GM12878 (cell line): ENCODE data around the gene BBOX1. TPM values are rescaled to one million over a fixed set of nuclear protein-coding genes. Genes with fewer than 3 reads are reported as not detected.

Experiments used
- ATAC-seq: fragments of 200-7000 bp; cut with Tn5 transposase; 3 replicates; pipeline ENCODE4 v1.9.1; 2020; ENCODE audit warnings: mild to moderate bottlenecking, moderate library complexity
- BruUV-seq: library from RNA; stranded (reverse); fragments of 400-500 nt; replicated peaks from 2 replicates; lab custom pipeline; 2021; lab: Mats Ljungman, UMichigan
- CTCF ChIA-PET: fragments of 300-600 bp; sonication (Branson Sonifier 250); formaldehyde crosslinking; extraction: SDS; loops from one replicate; lab custom pipeline; 2021; ENCODE audit warnings: inconsistent platforms; lab: Yijun Ruan, JAX
- POLR2A ChIA-PET: fragments of 350-600 bp; formaldehyde crosslinking; extraction: SDS; loops from one replicate; lab custom pipeline; 2021; ENCODE audit warnings: inconsistent platforms; lab: Charles Lee
- RAD21 ChIA-PET: fragments of 300-600 bp; sonication (Branson Sonifier 250); formaldehyde crosslinking; loops from one replicate; lab custom pipeline; 2023; ENCODE audit warnings: antibody characterized with exemption; ENCODE audit not compliant: unreplicated experiment; lab: Charles Lee
- SMC1A ChIA-PET: fragments of 300-600 bp; sonication (Branson Sonifier 250); formaldehyde crosslinking; loops from one replicate; lab custom pipeline; 2023; ENCODE audit not compliant: unreplicated experiment, uncharacterized antibody; lab: Charles Lee
- DNase-seq: peaks from one replicate; pipeline ENCODE4 v3.0.0-alpha.2; 2011; ENCODE audit warnings: low read depth, low spot score
- FAIRE-seq: peaks from 3 replicates; lab custom pipeline; 2011; peaks lifted over from hg19 to GRCh38; lab: Jason Lieb, UNC
- H2AFZ ChIP-seq: 2 replicates; pipeline ENCODE4 v1.6.0; 2011; ENCODE audit warnings: low read depth, low read length, control low read depth; ENCODE audit not compliant: control insufficient read depth
- H3K27ac ChIP-seq: 2 replicates; pipeline ENCODE4 v1.5.1; 2011; ENCODE audit warnings: control low read depth; ENCODE audit not compliant: control insufficient read depth, insufficient read depth
- H3K27me3 ChIP-seq, 2 experiments: replicated peaks in 1 of 2; 2 replicates each; pipeline versions ENCODE4 v1.6.0 to v1.6.1; 2011; ENCODE audit warnings: low read length in 1 of 2; ENCODE audit not compliant: control insufficient read depth in 2 of 2, insufficient read depth in 2 of 2
- H3K36me3 ChIP-seq, 2 experiments: 2 replicates each; pipeline ENCODE4 v1.5.1; 2011; ENCODE audit warnings: low read length in 1 of 2; ENCODE audit not compliant: control insufficient read depth in 2 of 2, insufficient read depth in 2 of 2
- H3K4me1 ChIP-seq: 2 replicates; pipeline ENCODE4 v1.6.1; 2011; ENCODE audit warnings: mild to moderate bottlenecking, low read length, moderate library complexity, mixed read lengths; ENCODE audit not compliant: control insufficient read depth, insufficient read depth
- H3K4me2 ChIP-seq: 2 replicates; pipeline ENCODE4 v1.6.0; 2011; ENCODE audit warnings: control low read depth; ENCODE audit not compliant: control insufficient read depth, insufficient read depth
- H3K4me3 ChIP-seq: fragments of 200-600 bp; sonication (generic); 2 replicates; pipeline ENCODE4 v1.5.1; 2016
- H3K79me2 ChIP-seq: 2 replicates; pipeline ENCODE4 v1.6.0; 2011; ENCODE audit warnings: low read length; ENCODE audit not compliant: control insufficient read depth, insufficient read depth
- H3K9ac ChIP-seq: 2 replicates; pipeline ENCODE4 v1.8.0; 2011; ENCODE audit warnings: low read length, control low read depth, mixed read lengths; ENCODE audit not compliant: control insufficient read depth, insufficient read depth
- H3K9me3 ChIP-seq: replicated peaks from 3 replicates; pipeline ENCODE4 v1.5.1; 2011; ENCODE audit warnings: mild to moderate bottlenecking, low read length; ENCODE audit not compliant: control insufficient read depth, insufficient read depth
- H4K20me1 ChIP-seq: 2 replicates; pipeline ENCODE4 v1.6.0; 2011; ENCODE audit not compliant: control insufficient read depth, insufficient read depth
- BCL3 ChIP-seq: IDR thresholded peaks from 2 replicates; pipeline ENCODE4 v1.6.1; 2011; ENCODE audit warnings: borderline replicate concordance, low read depth, mild to moderate bottlenecking, moderate library complexity, low read length; ENCODE audit not compliant: insufficient read depth, poor library complexity, severe bottlenecking
- BCLAF1 ChIP-seq: fragments of 450-650 bp; IDR thresholded peaks from 2 replicates; pipeline ENCODE4 v1.6.1; 2017; ENCODE audit warnings: antibody characterized with exemption, mild to moderate bottlenecking, moderate library complexity
- FOXK2 ChIP-seq: fragments of 450-650 bp; IDR thresholded peaks from 2 replicates; pipeline ENCODE4 v1.6.1; 2017; ENCODE audit warnings: mild to moderate bottlenecking, moderate library complexity
- HDAC2 ChIP-seq: fragments of 200-600 bp; sonication (generic); IDR thresholded peaks from 2 replicates; pipeline ENCODE4 v1.6.1; 2017
- IRF5 ChIP-seq: fragments of 450-650 bp; IDR thresholded peaks from 2 replicates; pipeline ENCODE4 v1.6.1; 2017; ENCODE audit warnings: borderline replicate concordance
- JUNB ChIP-seq: IDR thresholded peaks from 2 replicates; pipeline ENCODE4 v1.6.1; 2016; ENCODE audit warnings: antibody characterized with exemption, mild to moderate bottlenecking
- MAX ChIP-seq: IDR thresholded peaks from 2 replicates; pipeline ENCODE4 v1.6.1; 2012; ENCODE audit warnings: low read depth, low read length, improper control_type of control experiment
- PBX3 ChIP-seq: IDR thresholded peaks from 2 replicates; pipeline ENCODE4 v1.6.1; 2011; ENCODE audit warnings: mild to moderate bottlenecking, low read depth, low read length, moderate library complexity; ENCODE audit not compliant: insufficient replicate concordance
- POU2F2 ChIP-seq: IDR thresholded peaks from 3 replicates; pipeline ENCODE4 v1.6.1; 2011; ENCODE audit warnings: low read depth, mild to moderate bottlenecking, low read length, borderline replicate concordance
- RBBP5 ChIP-seq: fragments of 200-600 bp; sonication (generic); conservative IDR thresholded peaks from 2 replicates; pipeline ENCODE4 v1.6.1; 2016
- SIN3A ChIP-seq: IDR thresholded peaks from 2 replicates; pipeline ENCODE4 v1.6.1; 2012; ENCODE audit warnings: low read depth, low read length, improper control_type of control experiment
- SREBF1 ChIP-seq: IDR thresholded peaks from 2 replicates; pipeline ENCODE4 v1.6.1; 2012; ENCODE audit warnings: mild to moderate bottlenecking, low read length
- ZBTB40 ChIP-seq: fragments of 450-650 bp; IDR thresholded peaks from 2 replicates; pipeline ENCODE4 v1.6.1; 2016; ENCODE audit warnings: mild to moderate bottlenecking, moderate library complexity, borderline replicate concordance
- WGBS: methylation state at CpG from one replicate; pipeline ENCODE4 v1.1.6; 2016; ENCODE audit warnings: low lambda C conversion rate; ENCODE audit not compliant: insufficient replicate concordance, insufficient coverage; ENCODE audit errors: missing lambda C conversion rate; 5-methylcytosine and 5-hydroxymethylcytosine counted together
- in situ Hi-C: fragments of 300-500 bp; cut with MboI; formaldehyde crosslinking; loops from 9 replicates; pipeline ENCODE4 v1.14.3; 2018; ENCODE audit warnings: mixed read lengths
- intact Hi-C: fragments of 100-400 bp; cut with micrococcal nuclease; formaldehyde crosslinking; loops from one replicate; pipeline ENCODE4 v1.14.2; 2022; ENCODE audit not compliant: unreplicated experiment
- polyA plus RNA-seq, 11 experiments: library from polyadenylated mRNA; depleted of rRNA in 4 of 11; unstranded in 6 of 11; stranded (reverse) in 5 of 11; fragments of >200 nt; fragmentation: Nextera tagmentation in 4 of 11; fragmentation: Illumina TruSeq in 1 of 11; extraction: Ambion mirVana in 4 of 11; extraction: Trizol in 1 of 11; gene quantifications; 1 replicate in 1 of 11; 2 replicates in 10 of 11; pipeline versions ENCODE4 v1.2.1 to v1.2.3, GENCODE V29; 2011 to 2016; ENCODE audit warnings: inconsistent platforms in 2 of 11, missing spikeins in 2 of 11, low read depth in 1 of 11
- total RNA-seq, 4 experiments: library from RNA; depleted of rRNA in 3 of 4; stranded (reverse); fragments of >200 nt in 3 of 4; fragmentation: Illumina TruSeq in 1 of 4; extraction: Trizol in 1 of 4; gene quantifications; 2 replicates each; pipeline versions ENCODE4 v1.2.1 to v1.2.3, GENCODE V29; 2013 to 2021

Gene BBOX1
- total and polyA plus RNA-seq, 10 of the 15 experiments (the other 5 are each of a cell fraction or from before 2014, with no cell fraction given): 3.5 TPM; not detected in 9

GRCh38 chr11:27095059-27095458 is 54.4 kb downstream of the BBOX1 start:
- H3K36me3 ChIP-seq: no peaks in the 10 kb centered on the region
- BruUV-seq: no TSS peak
- no peaks in the 10 kb centered on the region for H4K20me1 ChIP-seq
- intact Hi-C loops: no loop called here
- DNase-seq (no peak), FAIRE-seq (no peak), ATAC-seq (no peak)
- no peaks in the 10 kb centered on the region for H3K79me2 ChIP-seq
- H2AFZ ChIP-seq: no peak overlapping the region
- POLR2A ChIA-PET: interaction anchor here (0.6 kb wide), 1 partner anchor 25 kb away, joined by 4 read pairs; no protein-coding TSS in a partner anchor
- SMC1A ChIA-PET: interaction anchor here (0.8 kb wide), 2 partner anchors 572 to 903 kb away, joined by 3 read pairs; no protein-coding TSS in a partner anchor
- H3K27me3 ChIP-seq: no peaks in the 10 kb centered on the region
- H3K9me3 ChIP-seq: no peaks in the 10 kb centered on the region
- CTCF ChIA-PET: interaction anchor here (0.6 kb wide), 1 partner anchor 800 kb away, joined by 3 read pairs; no protein-coding TSS in a partner anchor
- no peak overlapping the region for H3K4me3 ChIP-seq
- no peak overlapping the region for H3K9ac ChIP-seq
- no peak overlapping the region for H3K4me2 ChIP-seq
- WGBS: 0% methylated on average over 2 of the region's 2 CpGs
- RAD21 ChIA-PET: no interaction called here
- in situ Hi-C loops: no loop called here
- H3K4me1 ChIP-seq: no peaks in the 10 kb centered on the region
- H3K27ac ChIP-seq: no peak overlapping the region
- TF ChIP-seq BCLAF1 (no peak), PBX3 (no peak), IRF5 (no peak), POU2F2 (no peak), MAX (no peak), ZBTB40 (no peak), HDAC2 (no peak), FOXK2 (no peak), SIN3A (no peak), SREBF1 (no peak), RBBP5 (no peak), JUNB (no peak), BCL3 (no peak)
